Germinal center (tissue), 1 donor: ENCODE measurements around the gene COLEC12.

ENCODE experiments used
- DNase-seq: peaks from one replicate; pipeline ENCODE4 v3.0.0; 2012; ENCODE audit warnings: mixed read lengths, low spot score

Gene COLEC12

DNA sequence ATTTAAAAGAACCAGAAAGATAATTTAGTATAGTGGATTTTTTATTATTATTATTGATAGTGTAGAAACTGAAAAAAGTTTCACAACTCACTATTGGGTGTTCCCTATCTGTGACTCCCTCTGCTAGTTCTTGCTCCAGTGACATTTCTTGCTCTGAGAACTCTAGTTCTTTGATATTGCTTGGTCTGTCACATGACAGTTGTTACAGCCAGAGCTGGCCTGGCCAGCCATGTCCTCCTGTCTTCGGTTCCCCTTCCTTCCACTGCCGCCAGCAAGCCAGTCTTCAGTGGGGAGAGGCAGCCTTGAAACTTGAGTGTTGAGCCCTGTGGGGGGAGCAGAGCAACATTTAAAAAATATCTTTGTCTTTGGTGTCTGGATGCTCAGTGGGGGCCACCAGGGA, 225.0 kb downstream of the COLEC12 start:
- DNase-seq: no peak

DNA sequence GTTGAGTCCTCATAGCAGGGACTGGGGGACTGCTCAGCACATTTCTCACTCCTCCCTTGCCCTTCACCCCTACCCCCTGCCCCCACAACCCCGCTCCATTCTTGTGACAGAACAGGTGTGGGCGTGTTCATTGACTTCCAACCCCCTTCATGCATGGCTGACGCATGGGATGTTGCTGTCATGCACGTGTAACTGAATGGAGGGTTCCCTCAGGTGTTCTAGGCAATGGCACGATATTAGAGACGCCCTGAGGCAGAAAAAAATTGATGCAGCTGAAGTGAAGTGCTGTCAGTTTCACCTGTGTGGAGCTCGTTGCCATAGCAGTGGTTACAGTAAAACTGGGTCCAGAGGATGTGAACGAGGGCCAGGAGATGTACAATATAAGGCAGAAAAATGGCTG, 226.2 kb downstream of the COLEC12 start:
- DNase-seq: no peak

GRCh38 chr18:273525-273924, 227.0 kb downstream of the COLEC12 start:
- no peak for DNase-seq

GRCh38 chr18:272650-273049, 227.9 kb downstream of the COLEC12 start:
- DNase-seq: no peak

DNA sequence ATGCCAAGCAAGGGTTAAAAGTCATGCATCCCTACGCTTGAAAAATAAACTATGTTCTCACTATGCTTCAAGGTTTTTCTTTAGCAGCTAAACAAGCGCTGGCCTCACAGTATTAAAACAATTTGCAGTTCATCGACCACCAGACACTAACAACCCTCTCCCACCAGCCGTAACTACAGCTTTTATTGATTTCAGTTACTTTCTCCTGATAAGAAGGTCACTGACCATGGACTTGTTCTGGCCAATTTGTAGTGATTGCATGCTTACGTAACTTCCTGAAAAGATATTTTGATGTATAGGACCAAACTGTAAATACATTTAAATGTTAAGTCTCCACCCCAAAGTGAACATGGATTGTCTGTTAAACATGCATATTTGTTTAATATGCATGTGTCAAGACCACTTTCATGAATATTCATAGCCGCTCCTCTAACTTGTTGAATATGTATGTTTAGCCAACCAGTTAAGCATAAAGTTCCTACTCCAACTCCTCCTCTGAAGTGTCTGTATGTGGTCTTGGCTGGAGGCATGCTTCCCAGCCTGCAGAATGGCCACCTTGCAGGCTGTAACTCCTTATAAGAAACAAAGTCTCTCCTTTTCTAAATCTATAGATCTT, 230.9 kb downstream of the COLEC12 start:
- DNase-seq: no peak

DNA sequence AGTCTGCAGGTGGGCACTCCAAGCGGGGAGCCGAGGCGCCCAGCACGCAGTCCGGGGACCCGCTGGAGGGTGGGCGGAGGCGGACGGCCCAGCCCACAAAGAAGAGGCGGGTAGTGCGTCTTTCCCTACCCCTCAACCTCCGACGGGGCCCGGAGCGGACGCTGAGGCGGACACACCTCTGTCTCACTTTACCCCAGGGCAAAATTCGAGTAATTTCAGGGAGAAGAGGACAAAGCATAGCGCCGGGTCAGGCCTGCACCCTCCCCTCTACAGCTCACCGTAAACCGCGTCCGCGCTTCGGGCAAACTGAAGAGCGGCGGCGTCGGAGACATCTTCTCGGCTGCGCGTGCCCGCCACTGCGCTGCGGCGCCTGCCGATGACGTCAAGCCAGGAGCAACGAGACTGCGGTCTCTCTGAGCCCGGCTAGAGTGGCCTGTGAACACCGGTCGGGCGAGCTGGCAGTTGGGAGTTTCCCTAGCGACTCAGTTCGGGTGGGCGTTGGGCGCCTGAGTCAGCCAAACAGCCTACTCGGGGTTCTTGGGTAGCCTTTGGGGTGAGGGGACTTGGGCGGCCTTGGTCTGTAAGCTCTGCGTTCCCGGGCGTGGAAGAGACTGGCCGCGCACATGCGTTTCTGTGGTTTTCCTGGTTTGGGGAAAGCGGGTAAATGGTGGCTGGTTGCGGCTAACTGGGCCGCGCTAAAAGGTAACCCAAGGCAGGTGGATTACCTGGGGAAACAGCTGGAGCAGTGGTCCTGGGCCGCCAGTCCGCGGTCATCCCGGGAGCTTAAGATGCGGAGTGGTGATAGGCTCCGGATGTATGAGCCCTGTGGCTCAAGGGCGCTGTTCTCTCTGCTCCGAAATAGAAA, 232.6 kb downstream of the COLEC12 start, which contains the start of gene THOC1:
TSS of gene THOC1 (minus strand) at position 360 of the 865 bp plus-strand sequence. CDS start at position 332, 28 bp downstream.
- peak; percentile 90 for DNase-seq

DNA sequence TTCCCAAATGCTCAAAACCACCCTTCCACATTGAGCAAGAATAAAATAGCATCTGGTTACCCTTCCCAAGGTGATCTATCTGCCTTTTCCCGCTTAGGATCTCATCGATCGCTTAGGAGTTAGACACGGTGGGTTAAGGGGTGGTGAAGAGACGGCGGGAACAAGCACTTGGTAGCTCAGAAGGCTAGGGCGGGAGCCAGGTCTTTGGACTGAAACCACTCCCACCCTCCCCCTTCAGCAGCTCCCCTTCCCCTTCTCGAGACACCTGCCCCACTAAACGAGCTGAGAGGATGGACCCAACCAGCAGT, 233.2 kb downstream of the COLEC12 start:
- no peak for DNase-seq
